Astrocyte (in vitro differentiated cells and primary cell): ENCODE results near the gene PPM1L.

ENCODE experiments used
- CTCF ChIP-seq: IDR thresholded peaks from 2 replicates; pipeline ENCODE4 v1.5.1; 2011; ENCODE audit warnings: low read depth, mild to moderate bottlenecking, inconsistent platforms, low read length, moderate library complexity; ENCODE audit not compliant: insufficient read depth
- EZH2 ChIP-seq: IDR thresholded peaks from 2 replicates; pipeline ENCODE4 v1.6.1; 2012; ENCODE audit warnings: mild to moderate bottlenecking, low read length, inconsistent platforms; ENCODE audit not compliant: insufficient read depth

GRCh38 chr3:160773722-160774121, 17.7 kb downstream of the PPM1L start:
- TF ChIP-seq CTCF = no peak
- no peak for TF ChIP-seq EZH2
